RKO (cell line): Measurements from ENCODE around the gene IFITM10.
"Not testable (repeated sequence)": the region's sequence is repeated elsewhere in the genome, so short reads cannot be mapped to it uniquely, and the experiment has no call there.

ENCODE experiments used
- DNase-seq: peaks from one replicate; pipeline ENCODE4 v3.0.0-alpha.2; 2016; ENCODE audit warnings: low spot score

IFITM10 gene

DNA sequence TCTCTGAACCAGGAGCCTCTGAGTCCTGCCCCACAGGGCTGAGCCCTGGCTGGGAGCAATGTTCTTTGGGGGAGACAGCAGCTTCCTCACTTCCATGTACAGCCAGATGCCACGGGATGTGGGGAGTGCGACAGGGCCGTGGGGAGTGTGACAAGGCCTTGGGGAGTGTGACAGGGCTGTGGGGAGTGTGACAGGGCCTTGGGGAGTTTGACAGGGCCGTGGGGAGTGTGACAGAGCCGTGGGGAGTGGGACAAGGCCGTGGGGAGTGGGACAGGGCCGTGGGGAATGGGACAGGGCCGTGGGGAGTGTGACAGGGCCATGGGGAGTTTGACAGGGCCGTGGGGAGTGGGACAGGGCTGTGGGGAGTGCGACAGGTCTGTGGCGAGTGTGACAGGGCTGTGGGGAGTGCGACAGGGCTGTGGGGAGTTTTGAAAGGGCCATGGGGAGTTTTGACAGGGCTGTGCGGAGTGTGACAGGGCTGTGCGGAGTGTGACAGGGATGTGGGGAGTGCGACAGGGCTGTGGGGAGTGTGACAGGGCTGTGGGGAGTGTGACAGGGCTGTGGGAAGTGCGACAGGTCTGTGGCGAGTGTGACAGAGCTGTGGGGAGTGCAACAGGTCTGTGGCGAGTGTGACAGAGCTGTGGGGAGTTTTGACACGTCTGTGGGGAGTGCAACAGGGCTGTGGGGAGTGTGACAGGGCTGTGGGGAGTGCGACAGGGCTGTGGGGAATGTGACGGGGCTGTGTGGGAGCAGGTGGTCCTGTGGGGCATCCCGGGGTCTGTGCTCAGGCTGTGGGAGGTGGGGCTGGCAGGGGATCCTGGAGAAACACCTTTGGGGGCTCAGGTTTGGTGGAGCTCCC, 60.0 kb downstream of the IFITM10 start:
- DNase-seq = no peak

- DNase-seq = not testable (repeated sequence)
Observed at GRCh38 chr11:1689250-1690166, 60.9 kb downstream of the IFITM10 start.

DNA sequence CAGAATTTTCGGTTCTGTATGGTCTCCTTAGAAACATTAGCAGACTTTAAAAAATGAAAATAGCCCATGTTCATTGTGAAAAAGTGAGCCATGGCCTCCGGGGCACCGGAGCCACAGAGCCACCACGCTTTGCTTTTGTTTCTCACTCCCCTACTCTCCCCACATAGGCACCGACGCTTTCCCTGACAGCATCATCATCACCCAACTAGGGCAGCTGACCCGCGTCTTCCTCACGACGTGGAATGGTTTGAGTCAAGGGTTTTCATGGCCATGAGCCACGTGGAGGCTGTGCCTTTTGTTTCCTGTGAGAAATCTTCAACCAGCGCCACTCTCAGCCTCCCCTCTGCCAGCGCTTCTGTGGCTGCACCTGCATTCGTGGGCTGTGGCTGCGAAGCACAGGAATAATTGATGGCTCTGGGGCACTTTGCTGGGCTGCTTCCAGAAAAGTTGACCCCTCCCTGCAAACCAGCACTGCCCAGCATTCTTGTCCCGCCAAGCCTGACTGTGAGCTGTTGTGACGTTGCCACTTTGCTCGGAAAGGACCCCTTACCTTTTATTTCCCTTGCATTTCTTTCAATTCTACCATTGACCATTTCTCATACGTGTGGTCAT, 62.0 kb downstream of the IFITM10 start:
- DNase-seq = not testable (repeated sequence)

GRCh38 chr11:1686220-1686619, 64.2 kb downstream of the IFITM10 start:
- not testable (repeated sequence) for DNase-seq

DNA sequence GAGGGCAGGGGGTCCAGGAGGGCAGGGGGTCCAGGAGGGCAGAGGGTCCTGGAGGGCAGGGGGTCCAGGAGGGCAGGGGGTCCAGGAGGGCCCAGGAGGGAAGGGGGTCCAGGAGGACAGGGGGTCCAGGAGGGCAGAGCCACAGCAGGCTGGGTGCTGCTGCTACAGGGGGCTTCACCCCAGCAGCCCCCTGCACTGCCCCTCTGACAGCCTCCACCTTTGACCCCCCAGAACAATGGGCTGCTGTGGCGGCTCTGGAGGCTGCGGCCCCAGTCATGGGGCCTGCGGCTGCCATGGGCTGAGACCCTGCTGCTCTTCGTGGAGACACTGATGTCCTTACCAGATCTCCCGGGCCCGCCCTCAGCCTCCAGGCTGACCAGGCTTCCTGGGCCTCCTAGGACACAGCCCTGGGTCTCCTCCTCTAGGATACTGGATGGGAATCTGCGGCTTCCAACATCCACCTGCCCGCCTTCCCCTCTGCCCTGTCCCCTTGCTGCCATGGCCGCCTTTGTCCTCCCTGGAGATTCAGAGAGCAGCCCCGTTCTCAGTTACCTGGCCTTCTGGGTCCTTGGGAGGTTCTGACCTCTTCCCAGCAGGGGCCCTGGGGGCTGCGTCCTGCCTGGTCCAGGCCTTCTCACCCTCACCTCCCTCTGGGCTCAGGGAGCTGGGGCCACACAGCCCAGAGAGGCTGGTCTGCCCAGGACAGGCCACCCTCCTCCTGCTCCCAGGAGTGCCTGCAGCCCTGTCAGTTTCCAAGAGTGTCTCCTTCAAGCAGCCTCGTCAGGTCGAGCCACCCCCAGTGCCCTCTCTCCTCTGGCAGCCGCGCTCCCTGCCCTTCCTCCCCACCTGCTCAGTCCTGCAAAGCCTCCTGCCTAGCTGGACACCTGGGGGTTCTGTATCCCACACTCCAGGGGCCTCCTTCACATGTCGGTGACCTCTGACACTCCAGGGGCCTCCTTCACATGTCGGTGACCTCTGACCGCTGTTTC, 65.2 kb downstream of the IFITM10 start:
- not testable (repeated sequence) for DNase-seq

GRCh38 chr11:1683904-1684572, 66.4 kb downstream of the IFITM10 start:
- DNase-seq = not testable (repeated sequence)

- not testable (repeated sequence) for DNase-seq
Observed at GRCh38 chr11:1683216-1683615, 67.2 kb downstream of the IFITM10 start.
